Keratinocyte (primary cell): ENCODE data around the gene CECR2. TPM values are rescaled to one million over a fixed set of nuclear protein-coding genes. Genes with fewer than 3 reads are reported as not detected.

Experiments
- DNase-seq: peaks from one replicate; pipeline ENCODE4 v3.0.0-alpha.2; 2011; ENCODE audit warnings: low read depth, missing footprints, low spot score
- FAIRE-seq: peaks from 2 replicates; lab custom pipeline; 2011; peaks lifted over from hg19 to GRCh38; lab: Jason Lieb, UNC
- H2AFZ ChIP-seq: 2 replicates; pipeline ENCODE4 v1.6.0; 2012; ENCODE audit warnings: low read length, control low read depth, inconsistent platforms; ENCODE audit not compliant: control insufficient read depth
- H3K27ac ChIP-seq: 2 replicates; pipeline ENCODE4 v1.5.1; 2011; ENCODE audit warnings: low read length; ENCODE audit not compliant: control insufficient read depth, insufficient read depth
- H3K27me3 ChIP-seq: 3 replicates; pipeline ENCODE4 v1.6.0; 2011; ENCODE audit warnings: low read length; ENCODE audit not compliant: control insufficient read depth, insufficient read depth; ENCODE audit errors: extremely low read depth
- H3K36me3 ChIP-seq, 2 experiments: 2 replicates in 1 of 2; 3 replicates in 1 of 2; pipeline ENCODE4 v1.5.1; 2011; ENCODE audit warnings: low read length in 2 of 2, mild to moderate bottlenecking in 1 of 2; ENCODE audit not compliant: control insufficient read depth in 2 of 2, insufficient read depth in 2 of 2; ENCODE audit errors: extremely low read depth in 1 of 2
- H3K4me1 ChIP-seq: 3 replicates; pipeline ENCODE4 v1.5.1; 2011; ENCODE audit warnings: low read length; ENCODE audit not compliant: control insufficient read depth, insufficient read depth; ENCODE audit errors: extremely low read depth
- H3K4me2 ChIP-seq: 3 replicates; pipeline ENCODE4 v1.6.0; 2011; ENCODE audit warnings: low read depth, low read length; ENCODE audit not compliant: control insufficient read depth, insufficient read depth; ENCODE audit errors: extremely low read depth
- H3K4me3 ChIP-seq, 3 experiments: fragments of 200-600 bp in 1 of 3; sonication (generic) in 1 of 3; 2 replicates in 2 of 3; 3 replicates in 1 of 3; pipeline ENCODE4 v1.5.1; 2011 to 2016; ENCODE audit warnings: low read length in 3 of 3, mild to moderate bottlenecking in 3 of 3, control low read depth in 2 of 3, inconsistent platforms in 1 of 3, low read depth in 1 of 3, mixed read lengths in 1 of 3, mixed run types in 1 of 3, moderate library complexity in 1 of 3; ENCODE audit not compliant: control insufficient read depth in 2 of 3, insufficient read depth in 2 of 3; ENCODE audit errors: extremely low read depth in 1 of 3
- H3K79me2 ChIP-seq: 2 replicates; pipeline ENCODE4 v1.6.0; 2012; ENCODE audit warnings: low read length; ENCODE audit not compliant: control insufficient read depth, insufficient read depth
- H3K9ac ChIP-seq: 3 replicates; pipeline ENCODE4 v1.6.0; 2011; ENCODE audit warnings: low read length; ENCODE audit not compliant: control insufficient read depth, insufficient read depth; ENCODE audit errors: extremely low read depth
- H3K9me1 ChIP-seq: 3 replicates; pipeline ENCODE4 v1.6.0; 2011; ENCODE audit warnings: low read length; ENCODE audit not compliant: control insufficient read depth, insufficient read depth; ENCODE audit errors: extremely low read depth
- H3K9me3 ChIP-seq: 2 replicates; pipeline ENCODE4 v1.5.1; 2012; ENCODE audit warnings: low read depth, low read length; ENCODE audit not compliant: control insufficient read depth
- H4K20me1 ChIP-seq: 3 replicates; pipeline ENCODE4 v1.6.0; 2011; ENCODE audit warnings: low read length; ENCODE audit not compliant: control insufficient read depth, insufficient read depth; ENCODE audit errors: extremely low read depth
- EZH2 ChIP-seq: IDR thresholded peaks from one replicate; pipeline ENCODE4 v1.6.1; 2012; ENCODE audit warnings: inconsistent platforms, mild to moderate bottlenecking, low read length, moderate library complexity
- dilution Hi-C: fragments of 300-500 bp; cut with MboI; formaldehyde crosslinking; loops from one replicate; pipeline ENCODE4 v1.7.0; 2020; ENCODE audit warnings: low sequenced_read_pairs; ENCODE audit not compliant: extremely low pct_ligation_motif_present
- polyA plus RNA-seq, 5 experiments: library from polyadenylated mRNA; depleted of rRNA in 3 of 5; stranded (reverse) in 3 of 5; stranded (forward) in 1 of 5; unstranded in 1 of 5; fragments of >200 nt; gene quantifications; 1 replicate in 1 of 5; 2 replicates in 3 of 5; 3 replicates in 1 of 5; pipeline versions ENCODE4 v1.2.1 to v1.2.3, GENCODE V29; 2011 to 2012; ENCODE audit warnings: missing spikeins in 2 of 5, low read depth in 1 of 5, low replicate concordance in 1 of 5
- TF ChIP-seq, protein P1 (sequence below), 3 experiments: IDR thresholded peaks in 1 of 3; conservative IDR thresholded peaks in 1 of 3; optimal IDR thresholded peaks in 1 of 3; 2 replicates in 2 of 3; 3 replicates in 1 of 3; pipeline versions ENCODE3 to v1.5.1; 2011; ENCODE audit warnings: low read length in 3 of 3, mild to moderate bottlenecking in 3 of 3, moderate library complexity in 2 of 3, control low read depth in 1 of 3, inconsistent platforms in 1 of 3; ENCODE audit not compliant: insufficient read depth in 2 of 3; ENCODE audit errors: extremely low read depth in 1 of 3

The CECR2 gene
- polyA plus RNA-seq, 1 donor (not counting 4 experiments of a cell fraction or from before 2014, with no cell fraction given) = not detected

DNA sequence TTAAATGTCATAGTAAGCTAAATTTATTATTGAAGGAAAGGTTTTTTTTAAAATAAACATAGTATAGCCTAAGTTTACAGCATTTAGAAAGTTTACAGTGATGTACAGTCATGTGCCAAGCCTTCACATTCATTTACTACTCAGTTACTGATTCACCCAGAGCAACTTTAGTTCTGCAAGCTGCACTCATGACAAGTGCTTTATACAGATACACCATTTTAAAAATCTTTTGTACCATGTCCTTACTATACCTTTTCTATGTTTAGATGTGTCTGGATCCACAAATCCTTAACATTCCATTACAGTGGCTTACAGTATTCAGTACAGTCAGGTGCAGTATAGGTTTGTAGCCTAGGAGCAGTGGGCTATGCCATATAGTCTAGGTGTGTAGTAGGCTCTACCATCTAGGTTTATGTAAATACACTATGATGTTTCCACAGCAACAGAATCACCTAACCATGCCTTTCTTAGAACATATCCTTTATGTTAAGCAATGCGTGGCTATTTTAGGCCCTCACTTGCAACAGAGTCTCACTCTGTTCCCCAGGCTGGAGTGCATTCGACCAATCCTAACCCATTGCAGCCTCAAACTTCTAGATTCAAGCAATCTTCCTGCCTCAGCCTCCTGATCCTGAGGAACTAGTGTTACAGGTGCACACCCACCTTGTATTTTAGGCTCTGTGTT is 114.6 kb downstream of the CECR2 start:
- no peak overlapping the region for H3K27ac ChIP-seq
- H3K4me1 ChIP-seq = no peaks in the 10 kb centered on the region

DNA sequence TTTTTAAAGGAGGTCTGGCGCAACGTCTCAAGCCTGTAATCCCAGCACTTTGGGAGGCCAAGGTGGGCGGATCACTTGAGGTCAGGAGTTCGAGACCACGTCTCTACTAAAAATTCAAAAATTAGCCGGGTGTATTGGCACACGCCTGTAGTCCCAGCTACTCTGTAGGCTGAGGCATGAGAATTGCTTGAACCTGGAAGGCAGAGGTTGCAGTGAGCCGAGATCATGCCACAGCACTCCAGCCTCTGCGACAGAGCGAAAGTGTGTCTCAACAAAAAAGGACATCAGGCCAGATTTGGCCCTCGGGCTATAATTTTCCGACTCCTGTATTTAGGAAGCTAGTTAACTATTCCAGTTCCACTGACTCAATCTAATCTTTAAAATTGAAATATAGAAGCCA is 115.3 kb downstream of the CECR2 start:
- no peak overlapping the region for H3K9ac ChIP-seq
- H3K9me1 ChIP-seq = no peaks in the 10 kb centered on the region
- no peaks in the 10 kb centered on the region for H3K36me3 ChIP-seq
- H3K4me3 ChIP-seq = no peak overlapping the region
- dilution Hi-C loops = no loop called here
- H3K4me1 ChIP-seq = no peaks in the 10 kb centered on the region
- no peak for DNase-seq
- H4K20me1 ChIP-seq = no peaks in the 10 kb centered on the region
- H3K27ac ChIP-seq = no peak overlapping the region
- no peak overlapping the region for H3K4me2 ChIP-seq
- H2AFZ ChIP-seq = no peak overlapping the region
- no peaks in the 10 kb centered on the region for H3K9me3 ChIP-seq
- no peak for FAIRE-seq
- no peak for TF ChIP-seq EZH2
- TF ChIP-seq, protein P1, sequence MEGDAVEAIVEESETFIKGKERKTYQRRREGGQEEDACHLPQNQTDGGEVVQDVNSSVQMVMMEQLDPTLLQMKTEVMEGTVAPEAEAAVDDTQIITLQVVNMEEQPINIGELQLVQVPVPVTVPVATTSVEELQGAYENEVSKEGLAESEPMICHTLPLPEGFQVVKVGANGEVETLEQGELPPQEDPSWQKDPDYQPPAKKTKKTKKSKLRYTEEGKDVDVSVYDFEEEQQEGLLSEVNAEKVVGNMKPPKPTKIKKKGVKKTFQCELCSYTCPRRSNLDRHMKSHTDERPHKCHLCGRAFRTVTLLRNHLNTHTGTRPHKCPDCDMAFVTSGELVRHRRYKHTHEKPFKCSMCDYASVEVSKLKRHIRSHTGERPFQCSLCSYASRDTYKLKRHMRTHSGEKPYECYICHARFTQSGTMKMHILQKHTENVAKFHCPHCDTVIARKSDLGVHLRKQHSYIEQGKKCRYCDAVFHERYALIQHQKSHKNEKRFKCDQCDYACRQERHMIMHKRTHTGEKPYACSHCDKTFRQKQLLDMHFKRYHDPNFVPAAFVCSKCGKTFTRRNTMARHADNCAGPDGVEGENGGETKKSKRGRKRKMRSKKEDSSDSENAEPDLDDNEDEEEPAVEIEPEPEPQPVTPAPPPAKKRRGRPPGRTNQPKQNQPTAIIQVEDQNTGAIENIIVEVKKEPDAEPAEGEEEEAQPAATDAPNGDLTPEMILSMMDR (optimal IDR thresholded peaks at IDR 0.05 in 1 of 3, IDR thresholded peaks at IDR 0.05 in 1 of 3, conservative IDR thresholded peaks at IDR 0.05 in 1 of 3; ENCODE audit: extremely low read depth in 1 of 3, insufficient read depth in 2 of 3, low read length in 3 of 3) = no peak
- no peaks in the 10 kb centered on the region for H3K79me2 ChIP-seq
- H3K27me3 ChIP-seq = no peaks in the 10 kb centered on the region

More for the DNA sequence above, 114.6 kb downstream of the CECR2 start:
- Histone ChIP-seq H3K27me3 (no peaks in the 10 kb centered on the region), H3K79me2 (no peaks in the 10 kb centered on the region), H3K36me3 (no peaks in the 10 kb centered on the region), H3K4me3 (no peak overlapping the region), H4K20me1 (no peaks in the 10 kb centered on the region), H3K9me1 (no peaks in the 10 kb centered on the region), H3K9ac (no peak overlapping the region), H2AFZ (no peak overlapping the region), H3K9me3 (no peaks in the 10 kb centered on the region), H3K4me2 (no peak overlapping the region)
- no peak for TF ChIP-seq EZH2
- TF ChIP-seq, protein P1 (optimal IDR thresholded peaks at IDR 0.05 in 1 of 3, IDR thresholded peaks at IDR 0.05 in 1 of 3, conservative IDR thresholded peaks at IDR 0.05 in 1 of 3; ENCODE audit: extremely low read depth in 1 of 3, insufficient read depth in 2 of 3, low read length in 3 of 3) = no peak
- no peak for DNase-seq
- dilution Hi-C loops = no loop called here
- no peak for FAIRE-seq
